Neural crest cell (in vitro differentiated cells): ENCODE data around the gene RITA1. TPM values are rescaled to one million over a fixed set of nuclear protein-coding genes. Genes with fewer than 3 reads are reported as not detected.

Experiments used
- DNase-seq: peaks from one replicate; pipeline ENCODE4 v3.0.0; 2021; ENCODE audit warnings: low read depth, mixed read lengths, low spot score
- H3K27ac Mint-ChIP-seq: one replicate; pipeline ENCODE4 v1.8.0; 2021; ENCODE audit warnings: mild to moderate bottlenecking, mixed read lengths; ENCODE audit not compliant: unreplicated experiment
- H3K27me3 Mint-ChIP-seq: 2 replicates; pipeline ENCODE4 v1.8.0; 2021; ENCODE audit warnings: low read depth, mild to moderate bottlenecking, mixed read lengths
- H3K36me3 Mint-ChIP-seq: 2 replicates; pipeline ENCODE4 v1.8.0; 2021; ENCODE audit warnings: low read depth, mild to moderate bottlenecking, mixed read lengths
- H3K4me1 Mint-ChIP-seq: 2 replicates; pipeline ENCODE4 v1.8.0; 2021; ENCODE audit warnings: mixed read lengths
- H3K4me3 Mint-ChIP-seq: one replicate; pipeline ENCODE4 v1.8.0; 2021; ENCODE audit warnings: mild to moderate bottlenecking, mixed read lengths
- H3K9me3 Mint-ChIP-seq: 2 replicates; pipeline ENCODE4 v1.8.0; 2021; ENCODE audit warnings: mixed read lengths
- CTCF ChIP-seq: fragments of 200-600 bp; sonication (generic); conservative IDR thresholded peaks from 2 replicates; pipeline ENCODE4 v1.5.0; 2021; ENCODE audit warnings: antibody characterized with exemption, mild to moderate bottlenecking
- long read RNA-seq: library from polyadenylated mRNA; unstranded; transcript quantifications from one replicate; pipeline ENCODE4 v2.0.0, GENCODE V29; 2020
- total RNA-seq: library from RNA; stranded (reverse); gene quantifications from 2 replicates; pipeline ENCODE4 v1.2.1, GENCODE V29; 2021

Gene RITA1
- 20.0 and 20.1 TPM in 2 replicates for total RNA-seq
- long read RNA-seq, transcript RITA1-201 (4 exons, 2,053 nt): major isoform, 6 of 7 reads
- long read RNA-seq, partial matches to known transcripts: 0 of 7 reads
- long read RNA-seq, other reads (novel, unspliced or antisense): 1 of 7 reads

GRCh38 chr12:113185180-113186032 lies at the start of gene RITA1, which contains the start of gene DDX54:
RITA1 (plus strand) TSS chr12:113185721; CDS start chr12:113186747, 1,026 bp downstream.
DDX54 (minus strand) TSS chr12:113185478; CDS start chr12:113185451, 27 bp downstream.
- peaks cover 5% of the 10 kb centered on the region for H3K36me3 Mint-ChIP-seq
- H3K27ac Mint-ChIP-seq: peak within 1 kb of the TSS; percentile 91
- H3K4me3 Mint-ChIP-seq: peak within 1 kb of the TSS; percentile 96
- TF ChIP-seq CTCF: no peak
- no peaks in the 10 kb centered on the region for H3K9me3 Mint-ChIP-seq
- no peaks in the 10 kb centered on the region for H3K27me3 Mint-ChIP-seq
- peaks cover 22% of the 10 kb centered on the region for H3K4me1 Mint-ChIP-seq
- peak; percentile 80 for DNase-seq

DNA sequence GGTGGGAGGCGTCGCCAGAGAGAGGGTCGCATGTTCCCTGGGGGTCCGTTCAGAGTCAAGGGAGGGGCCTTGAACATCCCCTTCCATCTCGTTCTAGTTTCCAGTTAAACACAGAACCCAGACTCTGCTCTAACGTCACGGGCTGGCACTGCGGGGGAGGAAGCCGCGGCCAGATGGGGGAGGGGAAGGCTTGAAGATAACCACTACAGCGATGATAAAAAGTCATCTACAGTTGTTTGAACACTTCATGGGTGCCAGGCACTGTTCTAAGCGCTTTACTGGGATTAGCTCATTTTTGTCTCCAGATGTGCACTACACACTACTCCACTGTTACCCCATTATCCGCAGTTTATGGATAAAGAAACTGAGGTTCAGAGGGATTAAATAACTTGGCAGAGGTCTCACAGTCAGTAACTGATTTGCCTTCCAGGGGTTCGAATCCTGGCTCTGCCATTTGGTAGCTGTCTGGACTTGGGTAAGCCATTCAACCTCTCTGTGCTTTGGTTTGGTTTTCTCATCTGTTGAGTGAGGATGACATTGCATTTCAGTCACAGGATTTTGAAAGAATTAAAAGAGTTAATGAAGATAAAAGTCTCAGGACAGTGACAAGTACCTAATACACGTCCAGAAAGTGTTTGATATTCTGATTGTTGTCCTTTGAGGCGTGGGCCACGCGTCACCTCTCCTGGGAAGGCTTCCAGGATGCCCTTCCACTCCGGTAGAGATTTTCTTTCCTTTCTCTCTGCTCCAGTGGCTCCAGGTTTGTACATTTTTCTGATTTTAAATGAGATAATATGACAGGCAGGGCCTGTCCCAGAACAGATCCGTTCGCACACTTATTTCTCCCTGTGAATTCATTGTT lies 49.2 kb upstream of the RITA1 start:
- TF ChIP-seq CTCF: no peak
- no peak overlapping the region for H3K27ac Mint-ChIP-seq
- peaks cover 74% of the 10 kb centered on the region for H3K27me3 Mint-ChIP-seq
- H3K4me3 Mint-ChIP-seq: no peak overlapping the region
- H3K4me1 Mint-ChIP-seq: no peaks in the 10 kb centered on the region
- no peak for DNase-seq
- no peaks in the 10 kb centered on the region for H3K36me3 Mint-ChIP-seq
- no peaks in the 10 kb centered on the region for H3K9me3 Mint-ChIP-seq

DNA sequence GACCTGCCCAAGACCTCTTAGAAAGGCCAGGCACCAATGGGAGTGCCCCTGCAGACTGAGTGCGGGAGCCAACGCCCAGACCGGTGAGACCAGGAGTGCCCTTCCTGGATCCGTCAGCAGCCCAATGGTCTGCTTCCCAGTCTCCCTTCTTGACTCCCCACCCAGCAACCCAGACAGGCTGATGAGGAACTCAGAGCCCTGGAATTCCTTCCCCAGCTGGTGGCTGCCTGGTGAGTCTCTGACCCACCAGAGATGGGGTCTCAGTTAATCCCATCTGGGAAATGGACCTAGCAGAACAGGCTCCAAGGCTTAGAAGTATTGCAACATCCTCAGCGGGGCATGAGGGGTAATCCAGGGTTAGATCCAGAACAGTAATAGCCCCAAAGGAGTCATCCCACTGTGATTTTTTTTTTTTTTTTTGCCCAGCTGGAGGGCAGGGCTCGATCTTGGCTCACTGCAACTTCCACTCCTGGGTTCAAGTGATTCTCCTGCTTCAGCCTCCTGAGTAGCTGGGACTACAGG lies 48.5 kb upstream of the RITA1 start:
- Mint-ChIP-seq H3K36me3 (no peaks in the 10 kb centered on the region), H3K4me1 (no peaks in the 10 kb centered on the region), H3K27ac (no peak overlapping the region), H3K9me3 (no peaks in the 10 kb centered on the region), H3K27me3 (peaks cover 67% of the 10 kb centered on the region), H3K4me3 (no peak overlapping the region)
- DNase-seq: no peak
- no peak for TF ChIP-seq CTCF

DNA sequence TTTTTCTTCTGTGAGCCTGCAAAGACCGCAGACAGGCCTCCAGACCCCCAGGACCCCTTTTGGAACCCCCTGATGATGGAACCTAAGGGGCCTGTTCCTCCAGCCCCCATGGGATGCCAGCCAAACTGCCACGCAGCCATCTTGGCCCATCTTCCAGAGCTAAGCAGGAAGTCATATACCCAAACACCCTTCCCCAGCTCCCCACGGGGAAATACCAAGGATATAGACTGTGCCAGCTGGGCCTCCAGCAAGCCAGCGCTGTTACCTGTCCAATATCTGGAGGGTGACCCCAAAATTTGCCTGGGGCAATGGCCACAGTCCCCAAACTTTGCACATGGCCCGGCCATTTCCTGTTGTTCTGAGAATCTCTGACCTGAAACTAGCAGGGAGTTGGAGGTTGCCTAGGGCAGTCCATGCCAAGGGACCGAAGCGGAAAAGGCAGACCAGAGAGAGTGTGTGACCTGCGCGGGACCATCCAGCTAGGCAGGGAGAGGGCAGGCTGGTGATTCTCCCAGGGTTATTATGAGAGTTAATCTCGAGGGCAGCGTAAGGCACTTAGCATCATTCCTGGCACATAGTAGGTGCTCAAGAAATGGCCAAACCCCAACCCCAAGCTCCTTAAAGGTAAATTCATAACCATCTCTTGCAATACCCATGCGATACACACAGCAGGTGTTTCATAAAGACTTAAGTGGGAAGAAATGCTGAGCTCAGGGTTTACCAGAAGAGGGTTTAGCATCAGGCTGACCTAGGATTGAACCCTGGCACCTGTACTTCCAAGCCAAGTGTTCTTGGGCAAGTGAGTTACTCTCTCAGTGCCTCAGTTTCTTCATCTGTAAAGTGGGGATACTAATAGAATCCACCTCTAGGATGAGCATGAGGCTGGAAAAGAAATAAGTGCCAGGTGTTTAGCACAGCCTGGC lies 47.4 kb upstream of the RITA1 start:
- Mint-ChIP-seq H3K27me3 (peaks cover 56% of the 10 kb centered on the region), H3K4me1 (no peaks in the 10 kb centered on the region), H3K4me3 (no peak overlapping the region), H3K9me3 (no peaks in the 10 kb centered on the region), H3K36me3 (no peaks in the 10 kb centered on the region), H3K27ac (no peak overlapping the region)
- DNase-seq: no peak
- no peak for TF ChIP-seq CTCF
